PC-9 (cell line): ENCODE measurements around the gene PPM1B. TPM values are rescaled to one million over a fixed set of nuclear protein-coding genes. Genes with fewer than 3 reads are reported as not detected.
"Not testable (repeated sequence)": the region's sequence is repeated elsewhere in the genome, so short reads cannot be mapped to it uniquely, and the experiment has no call there.

Source experiments
- BruUV-seq: library from RNA; stranded (reverse); fragments of 400-500 nt; replicated peaks from 2 replicates; lab custom pipeline; 2021; lab: Mats Ljungman, UMichigan
- CTCF ChIA-PET: fragments of 300-600 bp; sonication (Branson Sonifier 250); formaldehyde crosslinking; loops from one replicate; lab custom pipeline; 2022; ENCODE audit warnings: antibody characterized with exemption; lab: Charles Lee
- POLR2A ChIA-PET: fragments of 300-600 bp; sonication (Branson Sonifier 250); formaldehyde crosslinking; loops from one replicate; lab custom pipeline; 2022; ENCODE audit warnings: antibody characterized with exemption; ENCODE audit not compliant: unreplicated experiment; lab: Charles Lee
- DNase-seq, 2 experiments: peaks; one replicate each; pipeline versions ENCODE4 v3.0.0 to v3.0.0-alpha.2; 2015 to 2022; ENCODE audit warnings: mixed read lengths in 1 of 2
- H2AFZ ChIP-seq: fragments of 200-600 bp; sonication (generic); 2 replicates; pipeline ENCODE4 v1.8.1; 2017; ENCODE audit warnings: antibody characterized with exemption
- H3F3A ChIP-seq: fragments of 200-600 bp; sonication (generic); 2 replicates; pipeline ENCODE4 v1.8.1; 2017; ENCODE audit warnings: antibody characterized with exemption, mild to moderate bottlenecking, low read depth; ENCODE audit not compliant: insufficient read depth
- H3K27ac ChIP-seq: fragments of 200-600 bp; sonication (generic); 2 replicates; pipeline ENCODE4 v1.6.1; 2016; ENCODE audit warnings: mixed run types
- H3K27me3 ChIP-seq: fragments of 200-600 bp; sonication (generic); 2 replicates; pipeline ENCODE4 v1.6.1; 2016; ENCODE audit warnings: low read depth, mixed run types; ENCODE audit not compliant: insufficient read depth
- H3K36me3 ChIP-seq: fragments of 200-600 bp; sonication (generic); 2 replicates; pipeline ENCODE4 v1.6.1; 2016; ENCODE audit warnings: low read depth, mixed run types
- H3K4me1 ChIP-seq: fragments of 200-600 bp; sonication (generic); replicated peaks from 2 replicates; pipeline ENCODE4 v1.6.1; 2016; ENCODE audit warnings: mixed run types; ENCODE audit not compliant: insufficient read depth
- H3K4me2 ChIP-seq: fragments of 200-600 bp; sonication (generic); 2 replicates; pipeline ENCODE4 v1.6.1; 2017; ENCODE audit warnings: mixed run types
- H3K4me3 ChIP-seq: fragments of 200-600 bp; sonication (generic); 2 replicates; pipeline ENCODE4 v1.6.1; 2016; ENCODE audit warnings: mixed run types
- H3K79me2 ChIP-seq: fragments of 200-600 bp; sonication (generic); 2 replicates; pipeline ENCODE4 v1.6.1; 2017; ENCODE audit warnings: low read depth, mixed run types
- H3K9me2 ChIP-seq: fragments of 200-600 bp; sonication (generic); 2 replicates; pipeline ENCODE4 v1.8.1; 2017; ENCODE audit warnings: mild to moderate bottlenecking; ENCODE audit not compliant: insufficient read depth
- H3K9me3 ChIP-seq: fragments of 200-600 bp; sonication (generic); 2 replicates; pipeline ENCODE4 v1.8.1; 2016; ENCODE audit warnings: low read depth; ENCODE audit not compliant: insufficient read depth
- H4K20me1 ChIP-seq: fragments of 200-600 bp; sonication (generic); 2 replicates; pipeline ENCODE4 v1.8.1; 2017; ENCODE audit not compliant: insufficient read depth
- EZH2 ChIP-seq: fragments of 200-600 bp; sonication (generic); IDR thresholded peaks from 2 replicates; pipeline ENCODE4 v1.8.0; 2017; ENCODE audit warnings: antibody characterized with exemption, low read depth
- intact Hi-C: fragments of 100-400 bp; cut with micrococcal nuclease; formaldehyde crosslinking; loops from one replicate; pipeline ENCODE4 v1.10.0; 2022; ENCODE audit not compliant: unreplicated experiment
- total RNA-seq: library from RNA; stranded (reverse); gene quantifications from 2 replicates; pipeline ENCODE4 v1.2.3, GENCODE V29; 2021
- TF ChIP-seq, protein P1 (sequence below): fragments of 200-600 bp; sonication (generic); conservative IDR thresholded peaks from 2 replicates; pipeline ENCODE4 v1.6.1; 2017; ENCODE audit warnings: mixed run types, antibody characterized with exemption, mild to moderate bottlenecking, moderate library complexity

PPM1B gene
- total RNA-seq, 1 experiment from 2014 or later: 45.0 TPM

DNA sequence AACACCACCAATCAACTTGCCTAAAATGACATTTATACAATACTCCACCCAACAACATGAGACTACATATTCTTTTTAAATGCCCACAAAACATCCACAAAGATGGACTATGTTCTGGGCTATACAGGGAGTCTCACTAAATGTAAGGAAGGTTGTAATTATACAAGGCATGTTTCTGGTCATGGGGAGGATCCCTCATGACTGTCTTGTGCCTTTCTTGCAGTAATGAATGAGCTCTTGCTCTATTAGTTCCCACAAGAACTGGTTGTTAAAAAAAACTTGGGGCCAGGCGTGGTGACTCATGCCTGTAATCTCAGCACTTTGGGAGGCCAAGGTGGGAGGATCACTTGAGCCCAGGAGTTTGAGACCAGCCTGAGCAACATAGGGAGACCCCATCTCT is 89.1 kb downstream of the PPM1B start:
- DNase-seq, H3F3A ChIP-seq, H3K4me3 ChIP-seq, H4K20me1 ChIP-seq, H3K36me3 ChIP-seq, H3K27me3 ChIP-seq, H3K9me3 ChIP-seq, H3K4me1 ChIP-seq, H3K9me2 ChIP-seq, H2AFZ ChIP-seq, H3K4me2 ChIP-seq, intact Hi-C loops, POLR2A ChIA-PET, H3K27ac ChIP-seq, BruUV-seq, H3K79me2 ChIP-seq: not testable (repeated sequence)
- CTCF ChIA-PET: interaction anchor here (0.7 to 0.8 kb wide), 2 partner anchors 195 to 1513 kb away, joined by 3 read pairs; no protein-coding TSS in a partner anchor

DNA sequence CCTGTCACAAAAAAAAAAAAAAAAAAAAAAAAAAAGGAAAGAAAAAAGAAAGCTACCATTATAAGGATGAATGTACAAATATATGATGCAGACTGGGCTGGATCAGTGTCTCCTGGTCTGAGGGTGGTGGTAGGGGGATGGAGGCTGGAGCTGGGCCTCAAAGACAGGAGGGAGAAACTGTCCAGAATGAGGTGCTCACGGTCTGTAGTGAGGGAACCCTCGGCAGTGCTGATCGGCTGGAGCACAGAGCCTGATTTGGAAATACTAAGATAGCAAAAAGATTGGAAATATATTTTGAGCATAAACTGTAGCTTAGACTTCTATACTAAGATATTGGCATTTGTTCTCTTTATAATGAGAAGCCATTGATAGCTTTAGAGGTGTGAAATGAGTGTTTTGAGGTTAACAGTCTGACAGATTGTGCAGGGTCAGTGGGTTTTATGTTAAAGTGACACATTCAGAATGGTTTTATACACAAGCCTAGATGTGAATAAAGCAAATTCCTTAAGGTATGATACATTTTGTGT is 98.7 kb downstream of the PPM1B start:
- no peaks in the 10 kb centered on the region for H4K20me1 ChIP-seq
- no peaks in the 10 kb centered on the region for H3K9me2 ChIP-seq
- CTCF ChIA-PET: interaction anchor here (0.6 to 0.7 kb wide), 2 partner anchors 40 to 227 kb away, joined by 3 to 4 read pairs; no protein-coding TSS in a partner anchor
- no peak overlapping the region for H3K27ac ChIP-seq
- H3K36me3 ChIP-seq: no peaks in the 10 kb centered on the region
- no peak overlapping the region for H3K4me2 ChIP-seq
- H3K9me3 ChIP-seq: no peaks in the 10 kb centered on the region
- POLR2A ChIA-PET: no interaction called here
- H3K27me3 ChIP-seq: no peaks in the 10 kb centered on the region
- DNase-seq: no peak
- no peaks in the 10 kb centered on the region for H3F3A ChIP-seq
- no peak overlapping the region for H3K4me3 ChIP-seq
- H3K79me2 ChIP-seq: no peaks in the 10 kb centered on the region
- TF ChIP-seq EZH2: no peak
- TF ChIP-seq, protein P1, sequence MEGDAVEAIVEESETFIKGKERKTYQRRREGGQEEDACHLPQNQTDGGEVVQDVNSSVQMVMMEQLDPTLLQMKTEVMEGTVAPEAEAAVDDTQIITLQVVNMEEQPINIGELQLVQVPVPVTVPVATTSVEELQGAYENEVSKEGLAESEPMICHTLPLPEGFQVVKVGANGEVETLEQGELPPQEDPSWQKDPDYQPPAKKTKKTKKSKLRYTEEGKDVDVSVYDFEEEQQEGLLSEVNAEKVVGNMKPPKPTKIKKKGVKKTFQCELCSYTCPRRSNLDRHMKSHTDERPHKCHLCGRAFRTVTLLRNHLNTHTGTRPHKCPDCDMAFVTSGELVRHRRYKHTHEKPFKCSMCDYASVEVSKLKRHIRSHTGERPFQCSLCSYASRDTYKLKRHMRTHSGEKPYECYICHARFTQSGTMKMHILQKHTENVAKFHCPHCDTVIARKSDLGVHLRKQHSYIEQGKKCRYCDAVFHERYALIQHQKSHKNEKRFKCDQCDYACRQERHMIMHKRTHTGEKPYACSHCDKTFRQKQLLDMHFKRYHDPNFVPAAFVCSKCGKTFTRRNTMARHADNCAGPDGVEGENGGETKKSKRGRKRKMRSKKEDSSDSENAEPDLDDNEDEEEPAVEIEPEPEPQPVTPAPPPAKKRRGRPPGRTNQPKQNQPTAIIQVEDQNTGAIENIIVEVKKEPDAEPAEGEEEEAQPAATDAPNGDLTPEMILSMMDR: no peak
- no peak overlapping the region for H2AFZ ChIP-seq
- H3K4me1 ChIP-seq: peaks cover 10% of the 10 kb centered on the region
- intact Hi-C loops: no loop called here
- no TSS peak for BruUV-seq

DNA sequence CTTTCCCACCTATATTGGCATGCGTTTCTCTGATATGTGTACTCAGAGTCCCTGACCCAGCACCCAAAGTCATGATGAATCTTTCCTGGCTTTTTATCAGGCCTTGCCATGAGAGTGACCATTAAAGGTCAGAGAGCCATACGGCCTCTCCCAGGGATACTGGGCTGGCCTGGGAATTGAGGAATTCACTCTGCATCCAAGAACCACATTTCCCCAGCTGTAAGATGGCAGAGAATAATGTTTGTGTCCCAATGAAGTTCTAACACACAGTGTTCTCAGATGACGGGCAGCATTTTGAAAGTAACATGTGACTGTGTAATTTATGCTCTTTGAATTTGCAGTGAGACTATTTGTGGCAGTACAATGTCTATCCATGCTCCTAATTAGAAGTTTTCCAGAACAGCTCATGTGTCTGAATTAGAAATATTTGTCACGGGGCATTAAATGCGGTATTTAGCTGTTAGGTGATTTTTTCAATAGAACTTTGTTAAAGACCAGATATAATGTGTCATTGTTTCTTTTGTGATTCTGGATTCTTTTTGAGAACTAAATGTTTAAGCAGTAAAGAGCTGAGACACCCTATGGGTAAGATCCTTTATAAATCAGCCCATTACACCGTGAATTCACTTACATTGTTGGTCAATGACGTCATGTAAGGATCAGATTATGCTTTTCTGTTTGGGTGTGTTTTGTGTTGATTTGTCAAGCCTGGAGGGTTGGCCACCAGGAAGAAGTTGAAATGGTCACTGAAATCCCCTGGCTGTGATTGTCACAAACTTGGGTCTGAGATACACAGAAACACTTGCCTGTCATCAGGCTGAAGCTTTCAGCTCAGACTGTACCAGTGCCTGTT is 99.3 kb downstream of the PPM1B start:
- BruUV-seq: no TSS peak
- peak; percentile 8 to 68 for DNase-seq
- Histone ChIP-seq H3K27ac (no peak overlapping the region), H3K27me3 (no peaks in the 10 kb centered on the region), H4K20me1 (no peaks in the 10 kb centered on the region), H3K4me1 (peaks cover 10% of the 10 kb centered on the region), H2AFZ (no peak overlapping the region), H3K9me3 (no peaks in the 10 kb centered on the region), H3F3A (no peaks in the 10 kb centered on the region), H3K4me3 (no peak overlapping the region), H3K79me2 (no peaks in the 10 kb centered on the region), H3K36me3 (no peaks in the 10 kb centered on the region), H3K4me2 (no peak overlapping the region), H3K9me2 (no peaks in the 10 kb centered on the region)
- ChIA-PET CTCF (interaction anchor here (0.6 kb wide), 1 partner anchor 227 kb away, joined by 4 read pairs; no protein-coding TSS in a partner anchor), POLR2A (no interaction called here)
- TF ChIP-seq, protein P1: no peak
- TF ChIP-seq EZH2: no peak
- intact Hi-C loops: no loop called here
